NCI-H2227 treated with DMSO at 0.1 percent for 48 hours (cell line): ENCODE results near the gene HDAC9.

Experiments used
- DNase-seq: peaks from one replicate; lab custom pipeline; 2025; lab: John Stamatoyannopoulos, UW

The HDAC9 gene

DNA sequence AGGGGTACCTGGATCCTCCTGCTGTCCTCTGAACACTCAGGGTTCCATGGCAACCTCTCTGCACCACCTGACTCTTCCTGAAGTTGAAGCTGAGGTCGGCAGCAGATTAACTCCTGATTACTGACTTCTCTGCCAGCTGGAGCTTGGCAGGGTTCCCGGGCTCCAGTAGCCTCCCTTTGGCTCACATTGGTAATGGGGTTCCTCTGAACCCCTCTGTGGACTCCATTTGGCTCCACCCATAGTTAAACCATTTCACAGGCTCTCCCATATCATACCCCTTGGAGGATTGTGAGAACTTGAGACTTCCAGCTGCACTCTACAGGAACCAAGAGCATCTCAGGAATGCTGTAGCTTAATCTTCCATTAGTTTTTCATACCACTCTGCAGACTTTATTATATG is 292.5 kb downstream of the HDAC9 start:
- no peak for DNase-seq

DNA sequence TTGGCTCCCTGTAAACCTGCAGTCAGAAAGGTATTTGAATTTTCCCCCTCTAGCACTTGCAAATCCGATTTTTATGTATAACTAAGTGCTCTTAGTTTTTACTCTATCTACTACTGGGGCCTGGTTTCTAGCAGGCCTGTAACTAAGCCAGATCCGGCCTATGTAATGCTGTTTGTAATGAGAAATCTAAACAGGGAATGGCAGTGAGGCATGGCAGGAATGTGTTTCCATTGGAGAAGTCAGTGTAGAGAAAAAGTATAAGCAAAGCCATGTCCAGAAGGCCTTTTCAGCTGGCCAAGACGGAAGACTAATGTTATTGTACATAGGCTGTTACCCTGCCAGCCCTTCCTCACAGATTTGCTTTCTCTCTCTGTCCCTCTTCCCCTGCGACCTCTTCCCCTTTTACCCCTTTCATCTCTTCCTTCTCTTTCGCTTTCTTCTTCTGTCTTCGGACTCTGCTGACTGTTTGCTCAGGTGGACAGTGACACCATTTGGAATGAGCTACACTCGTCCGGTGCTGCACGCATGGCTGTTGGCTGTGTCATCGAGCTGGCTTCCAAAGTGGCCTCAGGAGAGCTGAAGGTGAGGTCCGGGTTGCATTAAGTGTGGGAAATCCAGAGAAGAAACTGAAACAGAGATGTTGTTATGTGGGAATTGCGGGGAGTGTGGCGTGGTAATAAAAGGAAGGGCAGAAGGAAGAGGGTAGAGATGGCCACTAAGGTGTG is 297.5 kb downstream of the HDAC9 start:
- DNase-seq, result no peak

DNA sequence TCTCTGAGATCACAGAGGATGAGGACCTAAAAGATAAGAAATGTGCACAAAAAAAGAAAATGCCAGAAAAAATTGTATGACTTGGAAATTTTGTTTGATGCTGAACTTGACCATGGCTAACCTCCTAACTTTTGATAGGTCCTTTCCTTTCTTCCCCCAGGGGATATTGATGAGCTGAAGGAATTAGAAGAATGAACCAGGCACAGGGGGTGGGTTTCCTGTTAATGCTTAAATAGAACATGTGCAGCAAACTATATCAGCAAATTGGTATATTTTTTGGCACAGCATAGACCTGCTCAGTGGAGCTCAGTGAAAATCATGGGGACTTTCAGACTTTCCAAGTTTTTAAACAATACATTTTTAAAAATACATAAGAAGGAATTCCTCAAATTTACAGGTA is 300.7 kb downstream of the HDAC9 start:
- no peak for DNase-seq

DNA sequence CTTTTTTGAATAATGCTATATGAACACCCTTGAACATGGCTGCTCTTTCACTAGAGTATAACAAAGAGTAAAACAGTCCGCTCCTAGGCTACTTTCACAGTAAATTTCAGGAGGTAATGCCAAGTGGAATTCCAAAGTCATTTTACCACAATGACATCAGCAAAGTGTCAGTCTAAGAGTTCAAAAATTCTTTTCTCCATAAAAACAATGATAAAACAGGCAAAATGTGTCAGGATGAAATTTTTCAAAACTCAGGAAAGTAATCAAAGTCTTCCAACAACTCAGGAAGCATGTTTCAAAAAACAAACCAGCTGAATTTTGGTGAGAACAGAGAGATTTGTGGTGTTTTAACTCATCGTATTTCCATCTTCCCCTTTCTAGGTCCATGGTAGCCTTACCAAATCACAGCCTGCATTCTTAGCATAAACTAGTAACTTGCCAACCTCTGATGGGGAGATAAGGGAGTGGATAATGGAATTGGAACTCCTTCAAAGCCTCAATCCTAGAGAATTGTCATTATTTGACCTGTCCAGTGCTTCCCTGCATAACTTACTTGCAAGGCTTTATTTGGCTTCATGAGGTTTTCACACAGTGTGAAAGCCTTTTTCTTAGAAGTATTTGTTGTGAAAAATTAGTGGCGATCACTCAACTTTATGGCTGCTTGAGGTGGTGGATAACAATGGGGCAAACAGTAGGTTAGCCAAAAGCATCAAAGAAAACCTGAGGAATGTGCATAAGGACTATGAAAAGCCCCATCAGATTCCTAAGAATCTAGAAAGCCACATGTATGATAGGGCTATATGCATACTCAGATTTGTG is 302.7 kb downstream of the HDAC9 start:
- DNase-seq, result no peak

DNA sequence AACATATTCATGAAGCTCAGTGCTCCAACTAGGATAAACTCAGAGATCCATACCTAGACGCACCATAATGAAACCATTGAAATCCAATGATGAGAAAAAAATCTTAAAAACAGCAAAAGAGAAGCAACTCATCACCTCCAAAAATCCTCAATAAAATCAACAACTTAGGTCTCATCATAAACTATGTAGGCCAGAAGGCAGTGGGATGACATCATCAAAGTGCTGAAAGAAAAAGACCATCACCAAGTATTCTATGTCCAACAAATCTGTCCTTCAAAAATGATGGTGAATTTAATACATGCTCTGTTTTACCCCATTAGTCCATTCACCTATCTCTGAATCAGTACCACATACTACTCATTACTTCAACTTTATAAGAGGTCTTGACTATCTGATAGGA is 304.4 kb downstream of the HDAC9 start:
- no peak for DNase-seq

DNA sequence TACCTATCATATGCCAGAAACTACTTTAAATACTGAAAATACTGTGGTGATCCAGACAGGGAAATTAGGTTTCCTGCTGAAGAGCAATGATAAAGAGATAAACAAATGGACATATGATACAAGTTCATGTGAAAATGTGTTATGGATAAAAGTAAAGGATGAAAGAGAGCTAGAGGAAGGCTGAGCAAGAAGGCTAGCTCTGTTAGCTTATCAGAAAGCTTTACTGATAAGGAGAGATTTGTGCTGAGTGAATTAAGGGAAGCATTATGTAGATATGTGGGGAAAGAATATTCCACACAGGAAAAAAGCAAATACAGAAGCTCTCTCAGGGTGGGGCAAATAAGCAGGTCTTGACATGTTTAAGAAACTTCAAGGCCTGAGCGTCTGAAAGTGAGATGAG is 308.4 kb downstream of the HDAC9 start:
- DNase-seq, result no peak

DNA sequence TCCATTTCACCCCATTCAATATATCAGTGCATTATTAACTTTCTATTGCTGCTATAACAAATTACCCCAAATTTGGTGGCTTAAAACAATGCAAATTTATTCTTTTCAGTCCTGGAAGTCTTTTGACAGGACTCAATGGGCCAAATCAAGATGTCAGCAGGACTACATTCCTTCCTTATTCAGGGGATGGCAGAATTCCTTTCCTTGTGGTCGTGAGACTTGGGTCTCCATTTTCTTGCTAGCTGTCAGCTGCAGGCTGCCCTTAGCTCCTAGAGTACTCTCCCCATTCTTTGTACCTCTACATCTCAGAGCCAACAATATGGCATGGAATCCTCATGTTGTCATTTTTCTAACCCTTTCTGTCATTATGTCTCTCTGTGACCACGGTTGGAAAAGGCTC is 310.6 kb downstream of the HDAC9 start:
- DNase-seq, result no peak

DNA sequence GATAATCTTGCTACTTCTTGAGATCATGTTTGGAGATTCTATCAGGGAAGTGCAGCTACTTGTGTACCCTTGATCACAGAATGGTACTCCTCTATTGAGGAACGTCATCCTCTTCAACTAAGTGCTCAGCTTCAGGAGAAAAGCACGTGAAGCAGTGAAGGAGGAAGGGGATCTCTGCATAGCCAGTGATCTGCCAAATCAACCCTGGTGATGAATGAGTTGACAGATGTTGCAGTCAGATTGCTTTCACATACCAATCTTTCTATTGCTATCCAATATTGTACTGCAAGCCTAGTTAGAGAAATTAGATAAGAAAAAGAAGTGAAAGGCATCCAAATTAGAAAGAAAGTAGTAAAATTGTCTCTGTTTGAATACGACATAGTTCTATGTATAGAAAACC is 312.5 kb downstream of the HDAC9 start:
- no peak for DNase-seq

DNA sequence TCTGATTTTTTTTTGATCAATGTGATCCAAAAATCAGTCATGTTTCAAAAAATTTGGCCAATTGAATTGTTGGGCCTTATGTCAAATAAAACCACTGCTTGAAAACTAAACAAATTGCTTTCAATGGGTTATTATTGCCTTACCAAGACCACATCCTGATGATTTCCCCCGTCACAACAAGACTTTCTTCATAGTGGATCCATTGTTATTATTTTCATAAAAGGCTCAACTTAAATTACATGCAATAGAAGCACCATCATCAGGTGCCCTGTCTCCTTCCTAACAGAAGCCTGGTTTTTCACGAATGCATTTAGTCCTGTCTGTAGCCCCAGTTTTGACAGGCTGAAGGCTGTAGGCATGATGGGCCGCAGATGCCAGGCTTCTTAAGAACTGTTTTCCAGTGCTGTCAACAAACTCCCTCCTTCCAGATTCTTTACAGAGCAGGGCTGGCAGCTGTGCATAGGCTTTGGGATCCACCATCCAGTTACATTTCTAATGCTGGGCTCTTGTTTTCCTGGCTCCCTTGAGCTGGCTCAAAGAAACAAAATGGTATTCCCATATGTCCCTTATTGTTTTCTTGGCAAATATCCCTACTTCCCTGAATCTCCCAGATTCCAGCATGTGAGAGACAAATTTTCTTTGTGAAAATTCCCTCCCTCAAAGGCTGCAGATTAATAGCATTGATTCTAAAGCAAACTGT is 319.9 kb downstream of the HDAC9 start:
- DNase-seq, result no peak

DNA sequence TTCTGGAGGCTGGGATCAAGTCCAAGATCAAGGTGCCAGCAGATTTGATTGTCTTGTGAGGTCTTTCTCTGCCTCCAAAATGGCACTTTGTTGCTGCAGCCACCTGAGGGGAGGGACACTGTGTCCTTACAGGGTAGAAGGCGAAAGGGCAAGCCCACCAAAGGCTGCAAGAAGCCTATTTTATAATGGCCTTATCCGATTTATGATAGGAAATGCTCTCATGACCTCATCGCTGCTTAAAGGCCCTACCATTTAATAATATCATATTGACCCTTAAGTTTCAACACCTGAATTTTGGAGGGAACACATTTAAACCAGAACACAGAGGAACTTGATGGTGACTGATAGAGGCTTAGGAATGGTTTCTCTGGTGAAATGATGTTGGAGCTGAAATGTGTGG is 325.4 kb downstream of the HDAC9 start:
- DNase-seq, result no peak

DNA sequence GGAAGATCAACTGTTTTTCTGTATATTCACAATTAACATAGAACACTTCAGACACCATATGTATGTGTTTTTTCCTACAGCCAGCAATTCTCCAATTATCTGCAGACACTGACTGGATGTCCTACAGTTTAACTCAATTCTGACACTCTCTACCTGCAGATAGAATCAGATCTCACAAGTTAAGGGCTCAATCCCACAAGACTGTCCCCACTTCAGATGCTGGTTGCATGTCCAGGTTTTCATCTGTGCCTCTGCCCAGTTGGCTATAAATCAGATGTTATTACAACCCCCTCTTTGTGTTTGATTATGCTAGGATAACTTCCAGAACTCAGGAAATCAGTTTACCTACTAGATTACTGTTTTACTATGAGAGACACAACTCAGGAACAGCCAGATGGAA is 326.0 kb downstream of the HDAC9 start:
- no peak for DNase-seq

DNA sequence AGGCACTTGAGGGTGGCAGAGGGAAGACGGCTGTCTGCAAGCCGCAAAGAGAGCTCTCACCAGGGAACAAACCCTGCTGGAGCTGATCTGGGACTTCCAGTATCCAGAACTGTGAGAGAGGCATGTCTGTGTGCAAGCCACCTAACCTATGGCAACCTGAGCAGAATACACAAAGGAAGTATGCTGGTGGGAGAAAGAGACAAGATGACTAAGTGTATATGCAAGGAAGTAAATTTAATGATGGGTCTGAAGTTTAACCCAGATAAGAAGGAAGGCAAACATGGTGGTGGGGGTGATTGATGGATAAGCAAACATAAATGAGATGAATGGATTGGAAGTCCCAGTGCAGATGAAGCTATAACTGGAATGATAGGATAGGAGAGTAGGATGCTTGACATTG is 328.6 kb downstream of the HDAC9 start:
- no peak for DNase-seq

DNA sequence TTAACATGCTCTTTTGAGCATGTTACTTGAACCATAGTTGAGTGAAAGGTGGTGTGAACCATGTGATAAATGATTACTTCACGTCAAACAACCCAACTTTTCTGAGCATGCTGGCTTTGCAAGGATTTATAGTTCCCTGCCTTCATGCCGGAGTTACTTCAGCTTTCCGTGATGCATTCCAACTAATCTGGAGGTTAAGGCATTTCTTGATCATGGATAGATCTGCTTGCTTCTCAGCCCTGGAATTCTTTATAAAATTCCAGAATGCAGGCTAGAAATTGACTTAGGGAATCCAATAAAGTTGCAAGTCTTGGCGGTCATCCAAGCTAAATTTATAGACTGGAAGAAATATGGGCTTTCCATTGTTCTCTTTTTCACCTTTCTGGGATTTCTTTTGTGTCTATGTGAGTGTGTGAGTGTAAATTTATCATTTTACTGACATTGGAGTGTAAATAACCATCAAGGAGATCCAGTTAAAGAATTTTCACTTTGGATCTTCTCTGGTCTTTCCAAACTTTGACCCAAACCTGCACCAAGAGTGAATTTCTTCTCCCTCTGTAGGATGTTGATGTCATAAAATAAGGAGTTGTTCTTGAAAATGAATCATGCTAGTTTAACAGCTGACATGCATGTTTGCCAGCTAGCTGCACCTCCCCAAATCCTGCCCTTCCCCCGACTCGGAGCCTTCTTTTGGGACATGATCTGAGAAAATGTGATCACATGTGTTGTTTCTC is 332.9 kb downstream of the HDAC9 start:
- no peak for DNase-seq

DNA sequence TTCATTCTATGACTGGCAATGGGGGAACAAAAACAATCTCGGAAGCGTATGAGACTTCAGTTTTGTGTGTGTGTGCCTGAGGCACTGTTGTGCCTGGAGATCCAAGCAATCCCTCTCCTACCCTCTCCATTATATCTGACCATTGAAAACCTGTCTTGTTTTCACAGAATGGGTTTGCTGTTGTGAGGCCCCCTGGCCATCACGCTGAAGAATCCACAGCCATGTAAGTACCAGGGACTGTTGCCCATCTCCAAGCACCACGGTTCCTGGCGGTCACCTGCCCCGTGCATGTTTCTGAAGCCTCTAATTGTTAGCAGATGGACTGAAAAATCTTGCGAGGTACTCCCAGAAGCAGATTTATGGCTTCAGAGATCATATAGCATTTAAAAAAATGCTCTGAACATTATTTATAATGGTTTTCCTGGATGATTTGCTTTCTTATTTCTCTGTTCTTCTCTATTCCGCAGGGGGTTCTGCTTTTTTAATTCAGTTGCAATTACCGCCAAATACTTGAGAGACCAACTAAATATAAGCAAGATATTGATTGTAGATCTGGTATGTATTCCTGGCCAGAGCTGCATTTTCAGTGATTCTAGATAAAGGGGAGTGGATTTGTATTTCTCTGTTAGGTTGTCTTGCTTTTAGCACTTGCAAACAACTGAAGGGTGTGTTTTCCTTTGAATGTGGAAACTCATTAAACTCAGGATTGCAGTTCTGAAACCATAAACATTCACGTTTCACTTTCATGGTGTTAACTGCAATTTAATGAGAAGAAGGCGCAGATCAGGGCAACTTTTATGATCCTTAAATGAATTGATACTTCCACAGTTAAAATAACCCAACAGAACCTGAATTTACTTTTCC is 333.7 kb downstream of the HDAC9 start:
- DNase-seq, result no peak

DNA sequence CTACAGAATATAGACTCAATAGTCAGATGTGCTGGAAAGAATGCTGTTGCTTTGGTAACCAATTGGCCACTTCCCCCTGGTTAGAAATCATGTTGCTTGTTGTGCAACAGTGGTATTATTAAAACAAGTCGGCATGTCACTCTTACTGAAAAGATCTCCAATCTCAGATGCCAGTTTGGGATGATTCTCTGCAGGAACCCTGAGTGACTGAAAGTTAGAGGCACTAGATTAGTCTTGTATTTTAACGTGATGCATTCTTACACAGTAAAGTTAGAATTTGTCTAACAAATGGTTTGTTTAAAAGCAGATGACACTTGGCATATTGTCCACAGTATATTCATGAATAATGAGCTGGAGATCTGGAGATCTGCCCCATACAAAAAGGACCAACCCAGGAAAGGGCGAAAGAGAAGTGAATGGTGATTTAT is 334.3 kb downstream of the HDAC9 start:
- no peak for DNase-seq

DNA sequence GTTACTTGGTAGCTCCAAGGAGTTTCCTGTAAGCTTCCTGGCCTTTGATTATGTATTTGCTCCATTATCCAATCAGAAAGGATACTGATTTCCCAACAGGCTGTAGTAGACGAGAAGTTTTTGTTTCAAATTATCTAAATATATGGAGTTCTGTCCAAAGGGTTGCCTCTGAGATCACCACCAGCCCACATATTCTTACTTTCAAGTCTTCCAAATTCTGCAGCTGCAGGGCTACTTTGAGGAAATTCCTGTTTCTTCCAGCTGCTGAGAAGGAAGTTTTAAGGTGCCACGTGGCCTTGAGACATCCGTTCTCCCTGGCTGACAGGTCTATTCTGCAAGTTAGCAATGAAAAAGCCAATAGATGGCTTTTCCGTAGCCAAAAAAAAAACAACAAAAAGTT is 335.9 kb downstream of the HDAC9 start:
- DNase-seq, result no peak

DNA sequence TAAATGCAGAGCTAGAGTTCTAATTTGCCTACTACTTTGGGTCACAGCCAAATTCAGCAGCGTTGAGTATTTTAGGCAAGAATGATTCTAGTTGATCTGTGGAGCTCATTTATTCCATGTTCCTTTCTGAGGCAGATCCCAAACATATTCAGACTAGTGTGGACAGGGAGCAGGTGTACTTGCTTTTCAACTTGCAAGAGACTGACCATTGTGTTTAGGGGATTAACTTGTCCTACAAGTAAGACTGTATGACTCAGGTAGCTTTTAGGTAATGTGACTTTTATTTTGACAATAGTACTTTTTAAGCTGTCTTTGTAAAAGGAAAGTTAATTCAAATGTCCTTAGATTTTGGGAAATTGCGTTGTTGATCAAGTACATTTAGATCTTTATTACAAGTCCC is 336.4 kb downstream of the HDAC9 start:
- DNase-seq, result no peak

DNA sequence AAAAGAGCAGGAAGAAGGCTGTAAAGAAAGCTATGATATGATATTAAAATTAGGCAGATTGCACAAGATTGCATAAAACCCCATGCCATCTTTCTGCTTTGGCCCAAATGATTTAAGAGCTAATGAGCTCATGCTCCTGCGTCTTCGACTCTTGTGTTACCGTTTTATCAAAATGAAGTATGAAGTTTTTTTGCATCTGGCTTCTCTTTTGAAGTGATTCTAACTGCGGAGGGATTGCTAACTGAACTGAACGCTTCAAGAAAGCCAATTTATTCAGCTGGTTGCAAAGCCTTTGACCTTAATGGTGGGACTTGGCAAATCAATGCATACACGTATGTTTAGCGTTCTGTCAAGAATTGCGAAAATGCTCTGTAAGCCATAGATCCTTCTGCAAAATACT is 339.0 kb downstream of the HDAC9 start:
- no peak for DNase-seq

DNA sequence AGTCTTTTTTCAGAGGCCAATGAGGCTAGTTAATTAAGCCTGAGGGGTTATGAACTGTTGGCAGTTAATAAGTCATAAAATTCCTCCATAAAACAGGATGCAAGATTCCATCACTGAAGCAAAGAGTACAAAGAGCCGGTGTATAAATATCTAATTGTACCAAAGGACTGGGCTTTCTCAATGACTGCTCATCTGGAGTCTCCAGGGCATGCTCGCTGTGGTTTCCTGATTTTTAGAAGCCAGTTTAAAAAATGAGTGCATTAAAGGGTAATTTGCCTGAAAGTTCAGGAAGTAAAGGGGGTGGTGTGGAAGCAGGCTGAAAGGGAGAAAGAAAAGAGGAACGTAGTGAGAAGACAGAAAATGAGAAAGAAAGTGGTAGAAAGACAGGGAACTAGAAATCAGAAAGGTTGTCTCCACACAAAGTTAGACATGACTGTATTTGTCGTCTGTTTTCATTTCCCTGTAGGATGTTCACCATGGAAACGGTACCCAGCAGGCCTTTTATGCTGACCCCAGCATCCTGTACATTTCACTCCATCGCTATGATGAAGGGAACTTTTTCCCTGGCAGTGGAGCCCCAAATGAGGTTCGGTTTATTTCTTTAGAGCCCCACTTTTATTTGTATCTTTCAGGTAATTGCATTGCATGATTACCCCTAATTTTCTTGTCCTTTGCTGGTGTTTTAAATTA is 339.6 kb downstream of the HDAC9 start:
- no peak for DNase-seq

DNA sequence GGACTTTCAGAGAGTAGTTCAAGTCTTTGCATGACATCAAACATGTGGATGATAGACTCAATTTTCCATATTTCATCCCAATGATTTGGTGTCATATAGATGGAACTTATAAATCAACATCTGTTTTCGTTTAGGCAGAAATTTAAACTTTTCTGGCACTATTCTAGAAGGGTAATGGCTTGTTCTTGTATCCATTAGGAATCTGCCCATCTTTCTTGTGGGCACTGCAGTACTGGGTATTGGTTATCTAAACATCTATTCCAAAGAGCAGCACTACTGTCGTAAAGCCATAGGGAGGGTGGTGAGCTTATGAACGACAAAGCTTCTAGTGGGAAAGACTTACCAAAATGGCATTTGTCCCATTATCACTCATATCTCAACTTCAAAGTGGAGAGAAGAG is 348.4 kb downstream of the HDAC9 start:
- DNase-seq, result no peak

DNA sequence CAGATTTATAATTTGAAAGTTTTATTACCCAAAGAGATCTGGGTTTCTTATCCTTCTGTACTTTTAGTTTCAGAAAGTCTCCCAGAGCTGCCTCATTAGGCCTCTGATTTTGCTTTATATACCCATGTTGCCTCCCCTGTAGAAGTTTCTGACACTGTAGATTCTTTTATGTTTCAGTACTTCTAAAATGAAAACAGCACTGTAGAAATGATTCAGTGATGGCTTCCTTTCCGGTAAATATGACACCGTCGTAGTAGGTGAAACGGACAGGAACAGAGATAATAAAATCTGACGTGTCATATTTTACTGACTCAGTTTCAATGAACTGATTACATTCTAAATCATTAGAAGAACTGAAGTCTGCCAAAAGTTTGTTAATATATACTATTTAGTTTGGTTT is 349.2 kb downstream of the HDAC9 start:
- DNase-seq, result no peak
